ENCODE results near the gene KCNJ8.
"Not testable (repeated sequence)": the region's sequence is repeated elsewhere in the genome, so short reads cannot be mapped to it uniquely, and the experiment has no call there.

Gene KCNJ8

GRCh38 chr12:21774358-21775132, at the start of gene KCNJ8:
TSS of gene KCNJ8 (minus strand) at chr12:21774706. CDS start at chr12:21773616, 1,090 bp downstream.
- DNase-seq (ENCODE audit: low read depth), result peak; percentile 59
- Histone ChIP-seq H3K4me3 (ENCODE audit: low read length) (peak within 1 kb of the TSS; percentile 85), H3K9me3 (ENCODE audit: control insufficient read depth, low read length) (no peaks in the 10 kb centered on the region), H3K4me1 (ENCODE audit: control insufficient read depth, insufficient read depth, low read length) (peaks cover 37% of the 10 kb centered on the region), H3K36me3 (ENCODE audit: control insufficient read depth, insufficient read depth, low read length, severe bottlenecking) (no peaks in the 10 kb centered on the region), H3K9ac (ENCODE audit: low read length) (peak within 1 kb of the TSS; percentile 84), H3K27me3 (replicated peaks; ENCODE audit: control insufficient read depth, insufficient read depth, low read length) (no peaks in the 10 kb centered on the region)

- H3K36me3 ChIP-seq (ENCODE audit: control insufficient read depth, insufficient read depth, low read length, severe bottlenecking), result no peaks in the 10 kb centered on the region
- H3K9me3 ChIP-seq (ENCODE audit: control insufficient read depth, low read length), result no peaks in the 10 kb centered on the region
- H3K4me1 ChIP-seq (ENCODE audit: control insufficient read depth, insufficient read depth, low read length), result peaks cover 51% of the 10 kb centered on the region
- no peaks in the 10 kb centered on the region for H3K27me3 ChIP-seq (replicated peaks; ENCODE audit: control insufficient read depth, insufficient read depth, low read length)
- no peak for DNase-seq (ENCODE audit: low read depth)
- peak overlapping the region; percentile 5 for H3K9ac ChIP-seq (ENCODE audit: low read length)
- peak overlapping the region; percentile 63 for H3K4me3 ChIP-seq (ENCODE audit: low read length)
Observed at GRCh38 chr12:21823581-21823980, 49.1 kb upstream of the KCNJ8 start.

- peak; percentile 17 for DNase-seq (ENCODE audit: low read depth)
- H3K9me3 ChIP-seq (ENCODE audit: control insufficient read depth, low read length), result no peaks in the 10 kb centered on the region
- peaks cover 27% of the 10 kb centered on the region for H3K4me1 ChIP-seq (ENCODE audit: control insufficient read depth, insufficient read depth, low read length)
- peaks cover 4% of the 10 kb centered on the region for H3K36me3 ChIP-seq (ENCODE audit: control insufficient read depth, insufficient read depth, low read length, severe bottlenecking)
- H3K4me3 ChIP-seq (ENCODE audit: low read length), result no peak overlapping the region
- no peaks in the 10 kb centered on the region for H3K27me3 ChIP-seq (replicated peaks; ENCODE audit: control insufficient read depth, insufficient read depth, low read length)
- peak overlapping the region; percentile 44 for H3K9ac ChIP-seq (ENCODE audit: low read length)
Observed at GRCh38 chr12:21819678-21820077, 45.2 kb upstream of the KCNJ8 start.

- H3K4me3 ChIP-seq (ENCODE audit: low read length), result no peak overlapping the region
- H3K4me1 ChIP-seq (ENCODE audit: control insufficient read depth, insufficient read depth, low read length), result peaks cover 27% of the 10 kb centered on the region
- peaks cover 5% of the 10 kb centered on the region for H3K36me3 ChIP-seq (ENCODE audit: control insufficient read depth, insufficient read depth, low read length, severe bottlenecking)
- no peaks in the 10 kb centered on the region for H3K9me3 ChIP-seq (ENCODE audit: control insufficient read depth, low read length)
- H3K9ac ChIP-seq (ENCODE audit: low read length), result peak overlapping the region; percentile 44
- peak; percentile 44 for DNase-seq (ENCODE audit: low read depth)
- no peaks in the 10 kb centered on the region for H3K27me3 ChIP-seq (replicated peaks; ENCODE audit: control insufficient read depth, insufficient read depth, low read length)
Observed at GRCh38 chr12:21819236-21819635, 44.7 kb upstream of the KCNJ8 start.

GRCh38 chr12:21818627-21819026, 44.1 kb upstream of the KCNJ8 start:
- Histone ChIP-seq H3K36me3 (ENCODE audit: control insufficient read depth, insufficient read depth, low read length, severe bottlenecking) (peaks cover 11% of the 10 kb centered on the region), H3K9ac (ENCODE audit: low read length) (no peak overlapping the region), H3K4me1 (ENCODE audit: control insufficient read depth, insufficient read depth, low read length) (peaks cover 24% of the 10 kb centered on the region), H3K27me3 (replicated peaks; ENCODE audit: control insufficient read depth, insufficient read depth, low read length) (no peaks in the 10 kb centered on the region), H3K9me3 (ENCODE audit: control insufficient read depth, low read length) (no peaks in the 10 kb centered on the region), H3K4me3 (ENCODE audit: low read length) (no peak overlapping the region)
- DNase-seq (ENCODE audit: low read depth), result peak; percentile 83

- peaks cover 25% of the 10 kb centered on the region for H3K36me3 ChIP-seq (ENCODE audit: control insufficient read depth, insufficient read depth, low read length, severe bottlenecking)
- DNase-seq (ENCODE audit: low read depth), result peak; percentile 19
Observed at GRCh38 chr12:21815306-21816062, 41.0 kb upstream of the KCNJ8 start.

GRCh38 chr12:21814814-21815213, 40.3 kb upstream of the KCNJ8 start:
- H3K4me3 ChIP-seq (ENCODE audit: low read length), result no peak overlapping the region
- no peaks in the 10 kb centered on the region for H3K27me3 ChIP-seq (replicated peaks; ENCODE audit: control insufficient read depth, insufficient read depth, low read length)
- no peaks in the 10 kb centered on the region for H3K9me3 ChIP-seq (ENCODE audit: control insufficient read depth, low read length)
- H3K36me3 ChIP-seq (ENCODE audit: control insufficient read depth, insufficient read depth, low read length, severe bottlenecking), result peaks cover 29% of the 10 kb centered on the region
- DNase-seq (ENCODE audit: low read depth), result no peak
- peaks cover 17% of the 10 kb centered on the region for H3K4me1 ChIP-seq (ENCODE audit: control insufficient read depth, insufficient read depth, low read length)
- no peak overlapping the region for H3K9ac ChIP-seq (ENCODE audit: low read length)

More at GRCh38 chr12:21815306-21816062, 41.0 kb upstream of the KCNJ8 start:
- Histone ChIP-seq H3K9ac (ENCODE audit: low read length) (no peak overlapping the region), H3K4me1 (ENCODE audit: control insufficient read depth, insufficient read depth, low read length) (peaks cover 19% of the 10 kb centered on the region), H3K9me3 (ENCODE audit: control insufficient read depth, low read length) (no peaks in the 10 kb centered on the region), H3K4me3 (ENCODE audit: low read length) (no peak overlapping the region), H3K27me3 (replicated peaks; ENCODE audit: control insufficient read depth, insufficient read depth, low read length) (no peaks in the 10 kb centered on the region)

GRCh38 chr12:21814327-21814726, 39.8 kb upstream of the KCNJ8 start:
- no peak for DNase-seq (ENCODE audit: low read depth)
- H3K4me1 ChIP-seq (ENCODE audit: control insufficient read depth, insufficient read depth, low read length), result peaks cover 12% of the 10 kb centered on the region
- H3K4me3 ChIP-seq (ENCODE audit: low read length), result no peak overlapping the region
- H3K27me3 ChIP-seq (replicated peaks; ENCODE audit: control insufficient read depth, insufficient read depth, low read length), result no peaks in the 10 kb centered on the region
- H3K9me3 ChIP-seq (ENCODE audit: control insufficient read depth, low read length), result no peaks in the 10 kb centered on the region
- peaks cover 34% of the 10 kb centered on the region for H3K36me3 ChIP-seq (ENCODE audit: control insufficient read depth, insufficient read depth, low read length, severe bottlenecking)
- no peak overlapping the region for H3K9ac ChIP-seq (ENCODE audit: low read length)

GRCh38 chr12:21813751-21814150, 39.2 kb upstream of the KCNJ8 start:
- Histone ChIP-seq H3K27me3 (replicated peaks; ENCODE audit: control insufficient read depth, insufficient read depth, low read length) (no peaks in the 10 kb centered on the region), H3K9ac (ENCODE audit: low read length) (no peak overlapping the region)

GRCh38 chr12:21813125-21813524, 38.6 kb upstream of the KCNJ8 start:
- H3K4me3 ChIP-seq (ENCODE audit: low read length), result no peak overlapping the region
- no peaks in the 10 kb centered on the region for H3K9me3 ChIP-seq (ENCODE audit: control insufficient read depth, low read length)
- peaks cover 4% of the 10 kb centered on the region for H3K4me1 ChIP-seq (ENCODE audit: control insufficient read depth, insufficient read depth, low read length)
- H3K36me3 ChIP-seq (ENCODE audit: control insufficient read depth, insufficient read depth, low read length, severe bottlenecking), result peaks cover 36% of the 10 kb centered on the region
- H3K9ac ChIP-seq (ENCODE audit: low read length), result no peak overlapping the region
- no peaks in the 10 kb centered on the region for H3K27me3 ChIP-seq (replicated peaks; ENCODE audit: control insufficient read depth, insufficient read depth, low read length)
- DNase-seq (ENCODE audit: low read depth), result no peak

More at GRCh38 chr12:21813751-21814150, 39.2 kb upstream of the KCNJ8 start:
- Histone ChIP-seq H3K4me3 (ENCODE audit: low read length) (no peak overlapping the region), H3K36me3 (ENCODE audit: control insufficient read depth, insufficient read depth, low read length, severe bottlenecking) (peaks cover 36% of the 10 kb centered on the region), H3K4me1 (ENCODE audit: control insufficient read depth, insufficient read depth, low read length) (peaks cover 7% of the 10 kb centered on the region), H3K9me3 (ENCODE audit: control insufficient read depth, low read length) (no peaks in the 10 kb centered on the region)
- DNase-seq (ENCODE audit: low read depth), result no peak

GRCh38 chr12:21812340-21812739, 37.8 kb upstream of the KCNJ8 start:
- H3K9me3 ChIP-seq (ENCODE audit: control insufficient read depth, low read length); H3K4me3 ChIP-seq (ENCODE audit: low read length); H3K4me1 ChIP-seq (ENCODE audit: control insufficient read depth, insufficient read depth, low read length); H3K27me3 ChIP-seq (replicated peaks; ENCODE audit: control insufficient read depth, insufficient read depth, low read length); DNase-seq (ENCODE audit: low read depth); H3K9ac ChIP-seq (ENCODE audit: low read length): not testable (repeated sequence)
- peaks cover 33% of the 10 kb centered on the region for H3K36me3 ChIP-seq (ENCODE audit: control insufficient read depth, insufficient read depth, low read length, severe bottlenecking)

All from adipocyte (in vitro differentiated cells).